ENCODE measurements around the gene ASPM. TPM values are rescaled to one million over a fixed set of nuclear protein-coding genes. Genes with fewer than 3 reads are reported as not detected.

ASPM gene
- total RNA-seq, 1 experiment from 2014 or later = 57.6 TPM

GRCh38 chr1:197184190-197184589 lies 37.7 kb upstream of the ASPM start:
- no peak overlapping the region for H3K27ac ChIP-seq
- CTCF ChIA-PET = no interaction called here
- intact Hi-C loops (cut with micrococcal nuclease; ENCODE audit: unreplicated experiment) = loop anchor here (10.0 kb wide), 1 partner anchor 141 kb away; no protein-coding TSS in a partner anchor
- no peaks in the 10 kb centered on the region for H3K27me3 ChIP-seq (ENCODE audit: insufficient read depth, low read depth)
- H3K4me3 ChIP-seq = no peak overlapping the region
- H4K20me1 ChIP-seq (ENCODE audit: insufficient read depth) = no peaks in the 10 kb centered on the region
- no TSS peak for BruUV-seq (replicated peaks)
- H3K9me2 ChIP-seq (ENCODE audit: insufficient read depth) = peaks cover 4% of the 10 kb centered on the region; the same call in 1 of the 2 replicates
- H3K4me1 ChIP-seq (replicated peaks; ENCODE audit: insufficient read depth) = peaks cover 4% of the 10 kb centered on the region
- TF ChIP-seq EZH2 (IDR thresholded peaks at IDR 0.05; ENCODE audit: low read depth) = no peak
- no peak for TF ChIP-seq CTCF (conservative IDR thresholded peaks at IDR 0.05)
- POLR2A ChIA-PET (ENCODE audit: unreplicated experiment) = no interaction called here
- H3K36me3 ChIP-seq (ENCODE audit: low read depth) = peaks cover 59% of the 10 kb centered on the region
- no peaks in the 10 kb centered on the region for H3K9me3 ChIP-seq (ENCODE audit: insufficient read depth, low read depth)
- no peak for DNase-seq
- H3F3A ChIP-seq (ENCODE audit: insufficient read depth, low read depth) = peaks cover 3% of the 10 kb centered on the region; the same call in 1 of the 2 replicates
- H3K79me2 ChIP-seq (ENCODE audit: low read depth) = no peaks in the 10 kb centered on the region
- H3K4me2 ChIP-seq = no peak overlapping the region
- H2AFZ ChIP-seq = no peak overlapping the region

- H3K9me2 ChIP-seq (ENCODE audit: insufficient read depth) = peaks cover 4% of the 10 kb centered on the region; the same call in 1 of the 2 replicates
- CTCF ChIA-PET = no interaction called here
- no peak overlapping the region for H3K4me2 ChIP-seq
- no TSS peak for BruUV-seq (replicated peaks)
- no peak for DNase-seq
- intact Hi-C loops (cut with micrococcal nuclease; ENCODE audit: unreplicated experiment) = loop anchor here (10.0 kb wide), 1 partner anchor 142 kb away; no protein-coding TSS in a partner anchor
- H3F3A ChIP-seq (ENCODE audit: insufficient read depth, low read depth) = peaks cover 8% of the 10 kb centered on the region; the same call in 1 of the 2 replicates
- no peak overlapping the region for H3K27ac ChIP-seq
- H4K20me1 ChIP-seq (ENCODE audit: insufficient read depth) = no peaks in the 10 kb centered on the region
- no peaks in the 10 kb centered on the region for H3K27me3 ChIP-seq (ENCODE audit: insufficient read depth, low read depth)
- no peak for TF ChIP-seq CTCF (conservative IDR thresholded peaks at IDR 0.05)
- no peak for TF ChIP-seq EZH2 (IDR thresholded peaks at IDR 0.05; ENCODE audit: low read depth)
- H3K4me3 ChIP-seq = no peak overlapping the region
- no peaks in the 10 kb centered on the region for H3K79me2 ChIP-seq (ENCODE audit: low read depth)
- peaks cover 61% of the 10 kb centered on the region for H3K36me3 ChIP-seq (ENCODE audit: low read depth)
- POLR2A ChIA-PET (ENCODE audit: unreplicated experiment) = no interaction called here
- no peaks in the 10 kb centered on the region for H3K9me3 ChIP-seq (ENCODE audit: insufficient read depth, low read depth)
- no peak overlapping the region for H2AFZ ChIP-seq
- H3K4me1 ChIP-seq (replicated peaks; ENCODE audit: insufficient read depth) = peaks cover 13% of the 10 kb centered on the region
Observed at GRCh38 chr1:197183195-197183748, 36.8 kb upstream of the ASPM start.

- Histone ChIP-seq H2AFZ (no peak overlapping the region), H3K9me2 (ENCODE audit: insufficient read depth) (peaks cover 4% of the 10 kb centered on the region; the same call in 1 of the 2 replicates), H3K9me3 (ENCODE audit: insufficient read depth, low read depth) (no peaks in the 10 kb centered on the region), H3K4me3 (no peak overlapping the region), H3K36me3 (ENCODE audit: low read depth) (peaks cover 55% of the 10 kb centered on the region), H3K27me3 (ENCODE audit: insufficient read depth, low read depth) (no peaks in the 10 kb centered on the region), H3K79me2 (ENCODE audit: low read depth) (no peaks in the 10 kb centered on the region), H3K4me2 (no peak overlapping the region), H4K20me1 (ENCODE audit: insufficient read depth) (no peaks in the 10 kb centered on the region), H3F3A (ENCODE audit: insufficient read depth, low read depth) (peaks cover 8% of the 10 kb centered on the region; the same call in 1 of the 2 replicates), H3K4me1 (replicated peaks; ENCODE audit: insufficient read depth) (peaks cover 14% of the 10 kb centered on the region), H3K27ac (no peak overlapping the region)
- no peak for DNase-seq
- intact Hi-C loops (cut with micrococcal nuclease; ENCODE audit: unreplicated experiment) = loop anchor here (10.0 kb wide), 1 partner anchor 142 kb away; no protein-coding TSS in a partner anchor
- TF ChIP-seq CTCF (conservative IDR thresholded peaks at IDR 0.05) (no peak), EZH2 (IDR thresholded peaks at IDR 0.05; ENCODE audit: low read depth) (no peak)
- ChIA-PET CTCF (no interaction called here), POLR2A (ENCODE audit: unreplicated experiment) (no interaction called here)
- BruUV-seq (replicated peaks) = no TSS peak
Observed at GRCh38 chr1:197182716-197183115, 36.2 kb upstream of the ASPM start.
